Measurements from ENCODE around the gene PDXP.

DNA sequence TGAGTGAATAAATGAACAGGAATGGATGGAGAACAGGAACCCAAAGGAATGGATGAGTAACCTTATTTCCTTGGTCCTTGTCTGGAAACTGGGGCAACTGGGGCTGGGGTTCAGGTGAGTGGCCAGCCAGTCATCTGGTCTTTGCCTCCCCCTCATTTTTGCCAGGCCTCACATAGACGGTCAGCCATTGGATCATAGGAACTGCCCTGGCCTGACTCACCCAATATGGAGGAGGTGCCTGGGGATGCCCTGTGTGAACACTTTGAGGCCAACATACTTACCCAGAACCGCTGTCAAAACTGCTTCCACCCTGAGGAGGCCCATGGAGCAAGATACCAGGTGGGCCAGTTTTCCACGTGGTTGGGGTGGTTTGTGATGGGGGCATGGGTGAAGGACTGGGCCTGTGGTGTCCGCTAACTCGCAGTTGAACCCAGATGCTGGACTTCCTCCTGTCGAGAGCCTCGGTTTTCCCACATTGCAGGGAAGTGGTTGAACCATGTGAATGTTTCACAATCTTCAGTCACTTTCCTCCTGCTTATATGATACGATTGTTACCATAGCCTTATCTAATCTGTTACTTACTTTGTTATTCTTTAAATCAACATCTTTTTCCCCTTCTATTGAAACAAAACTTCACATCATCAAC is 42.7 kb downstream of the PDXP start:
- TF ChIP-seq, protein P1, sequence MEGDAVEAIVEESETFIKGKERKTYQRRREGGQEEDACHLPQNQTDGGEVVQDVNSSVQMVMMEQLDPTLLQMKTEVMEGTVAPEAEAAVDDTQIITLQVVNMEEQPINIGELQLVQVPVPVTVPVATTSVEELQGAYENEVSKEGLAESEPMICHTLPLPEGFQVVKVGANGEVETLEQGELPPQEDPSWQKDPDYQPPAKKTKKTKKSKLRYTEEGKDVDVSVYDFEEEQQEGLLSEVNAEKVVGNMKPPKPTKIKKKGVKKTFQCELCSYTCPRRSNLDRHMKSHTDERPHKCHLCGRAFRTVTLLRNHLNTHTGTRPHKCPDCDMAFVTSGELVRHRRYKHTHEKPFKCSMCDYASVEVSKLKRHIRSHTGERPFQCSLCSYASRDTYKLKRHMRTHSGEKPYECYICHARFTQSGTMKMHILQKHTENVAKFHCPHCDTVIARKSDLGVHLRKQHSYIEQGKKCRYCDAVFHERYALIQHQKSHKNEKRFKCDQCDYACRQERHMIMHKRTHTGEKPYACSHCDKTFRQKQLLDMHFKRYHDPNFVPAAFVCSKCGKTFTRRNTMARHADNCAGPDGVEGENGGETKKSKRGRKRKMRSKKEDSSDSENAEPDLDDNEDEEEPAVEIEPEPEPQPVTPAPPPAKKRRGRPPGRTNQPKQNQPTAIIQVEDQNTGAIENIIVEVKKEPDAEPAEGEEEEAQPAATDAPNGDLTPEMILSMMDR (IDR thresholded peaks at IDR 0.05 in 4 of 5, conservative IDR thresholded peaks at IDR 0.05 in 1 of 5) = no peak
- no peak for TF ChIP-seq POLR2A (IDR thresholded peaks at IDR 0.05)
